Activated naive CD8-positive, alpha-beta T cell treated with anti-CD3 and anti-CD28 coated beads, Interleukin-2, amount 10 ng/mL, durations not matched to agents 7 days and 5 days (primary cell): ENCODE data around the gene IAPP. TPM values are rescaled to one million over a fixed set of nuclear protein-coding genes. Genes with fewer than 3 reads are reported as not detected.

Source experiments
- ATAC-seq: fragments of 150-1000 bp; cut with Tn5 transposase; one replicate; pipeline ENCODE4 v1.10.0; 2021; ENCODE audit warnings: low read depth, moderate library complexity
- POLR2A ChIA-PET: fragments of 350-600 bp; sonication (Branson Sonifier 250); formaldehyde crosslinking; loops from one replicate; lab custom pipeline; 2021; ENCODE audit warnings: antibody characterized with exemption; lab: Charles Lee
- DNase-seq: peaks from one replicate; pipeline ENCODE4 v3.0.0; 2021
- H3K27ac Mint-ChIP-seq: one replicate; pipeline ENCODE4 v1.8.0; 2022; ENCODE audit warnings: mild to moderate bottlenecking, mixed read lengths
- H3K27me3 Mint-ChIP-seq: one replicate; pipeline ENCODE4 v1.8.0; 2022; ENCODE audit warnings: mild to moderate bottlenecking, moderate library complexity, mixed read lengths
- H3K36me3 Mint-ChIP-seq: one replicate; pipeline ENCODE4 v1.8.0; 2021; ENCODE audit warnings: mild to moderate bottlenecking, mixed read lengths
- H3K4me1 Mint-ChIP-seq: one replicate; pipeline ENCODE4 v1.8.0; 2021; ENCODE audit warnings: mixed read lengths
- H3K4me3 Mint-ChIP-seq: one replicate; pipeline ENCODE4 v1.8.0; 2022; ENCODE audit warnings: mild to moderate bottlenecking, moderate library complexity, mixed read lengths
- H3K9me3 Mint-ChIP-seq: one replicate; pipeline ENCODE4 v1.8.0; 2021; ENCODE audit warnings: mixed read lengths
- total RNA-seq, 2 experiments: library from RNA; stranded (reverse); gene quantifications; one replicate each; pipeline ENCODE4 v1.2.3, GENCODE V29; 2021

The IAPP gene
- not detected for total RNA-seq

DNA sequence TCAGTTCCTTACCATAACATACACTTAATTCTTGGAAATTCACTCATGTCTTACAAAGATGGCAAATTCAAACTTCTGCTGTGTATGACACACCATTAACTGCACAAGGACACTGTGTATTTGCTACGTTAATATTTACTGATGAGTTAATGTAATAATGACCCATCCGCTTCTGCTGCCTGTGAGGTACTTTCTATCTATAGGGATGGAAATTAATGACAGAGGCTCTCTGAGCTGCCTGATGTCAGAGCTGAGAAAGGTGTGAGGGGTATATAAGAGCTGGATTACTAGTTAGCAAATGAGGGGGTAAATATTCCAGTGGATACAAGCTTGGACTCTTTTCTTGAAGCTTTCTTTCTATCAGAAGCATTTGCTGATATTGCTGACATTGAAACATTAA, at the start of gene IAPP:
Gene IAPP (plus strand): TSS at position 301 of the 400 bp plus-strand sequence. CDS start 450 bp downstream, outside the sequence.
- Mint-ChIP-seq H3K27me3 (peaks cover 20% of the 10 kb centered on the region), H3K27ac (no peak within 1 kb of the TSS), H3K4me3 (no peak within 1 kb of the TSS), H3K9me3 (no peaks in the 10 kb centered on the region), H3K4me1 (peaks cover 3% of the 10 kb centered on the region), H3K36me3 (no peaks in the 10 kb centered on the region)
- no peak for DNase-seq
- POLR2A ChIA-PET: no interaction called here
- no peak for ATAC-seq

DNA sequence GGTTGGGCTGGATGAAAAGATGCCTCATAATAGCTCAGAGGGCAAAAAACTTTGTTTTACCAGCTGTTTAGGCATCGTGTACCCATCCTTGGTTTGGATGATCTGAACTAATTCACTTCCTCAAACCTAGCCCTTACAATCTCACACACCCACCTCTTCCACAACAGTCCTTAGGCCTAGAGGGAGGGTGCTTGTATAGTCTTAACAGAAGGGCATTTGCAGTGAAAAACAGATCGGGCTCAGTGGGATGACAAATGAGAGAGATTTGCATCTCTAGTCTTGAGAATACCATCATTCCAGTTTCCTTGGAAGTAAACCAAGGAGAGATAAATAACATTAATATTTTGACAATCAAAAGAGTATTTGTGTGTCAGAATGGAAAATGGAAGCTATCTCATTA, 49.0 kb upstream of the IAPP start:
- H3K4me3 Mint-ChIP-seq: no peak overlapping the region
- peaks cover 3% of the 10 kb centered on the region for H3K27me3 Mint-ChIP-seq
- DNase-seq: no peak
- H3K27ac Mint-ChIP-seq: no peak overlapping the region
- POLR2A ChIA-PET: no interaction called here
- ATAC-seq: no peak
- H3K36me3 Mint-ChIP-seq: no peaks in the 10 kb centered on the region
- H3K4me1 Mint-ChIP-seq: no peaks in the 10 kb centered on the region
- H3K9me3 Mint-ChIP-seq: peaks cover 10% of the 10 kb centered on the region

DNA sequence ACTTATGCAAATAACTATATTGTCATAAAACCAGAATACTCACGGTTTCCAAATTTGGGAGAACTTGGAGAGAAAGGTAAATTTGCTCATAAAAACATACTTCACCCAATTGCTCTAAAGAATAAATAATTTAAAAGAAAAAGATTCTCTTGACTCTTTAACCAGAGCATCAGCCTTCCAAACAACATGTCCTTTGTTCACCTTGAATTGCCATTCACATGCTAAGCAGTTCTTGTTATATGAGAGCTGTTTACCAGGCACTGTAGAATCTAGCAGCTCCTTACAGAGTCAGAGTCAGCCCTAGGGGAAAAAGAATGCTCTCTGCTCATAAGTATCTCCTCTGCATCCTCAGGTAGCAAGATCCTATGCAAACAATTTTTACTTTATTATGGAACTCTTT, 48.2 kb upstream of the IAPP start:
- H3K36me3 Mint-ChIP-seq: no peaks in the 10 kb centered on the region
- POLR2A ChIA-PET: no interaction called here
- peaks cover 10% of the 10 kb centered on the region for H3K9me3 Mint-ChIP-seq
- H3K4me3 Mint-ChIP-seq: no peak overlapping the region
- H3K4me1 Mint-ChIP-seq: no peaks in the 10 kb centered on the region
- ATAC-seq: no peak
- no peak for DNase-seq
- H3K27ac Mint-ChIP-seq: no peak overlapping the region
- H3K27me3 Mint-ChIP-seq: peaks cover 3% of the 10 kb centered on the region

DNA sequence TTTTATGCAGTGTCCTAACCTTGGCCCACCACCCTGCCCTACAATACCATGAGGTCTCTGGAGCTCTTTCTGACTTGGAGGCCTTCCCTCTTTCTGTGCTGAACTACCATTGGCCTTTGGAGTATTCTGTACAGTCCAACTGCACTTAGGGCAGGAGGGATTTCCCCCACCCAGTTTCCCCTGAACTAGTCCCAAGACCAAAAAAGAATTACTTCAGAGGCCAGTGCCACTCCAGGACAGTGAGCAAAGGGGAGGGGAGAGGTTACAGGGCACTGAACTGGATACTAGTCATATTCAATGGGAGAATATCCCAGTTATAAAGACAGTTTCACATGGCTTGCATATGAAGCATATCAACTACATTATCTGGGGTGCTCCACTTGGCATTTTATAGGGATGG, 44.1 kb upstream of the IAPP start:
- Mint-ChIP-seq H3K9me3 (peaks cover 13% of the 10 kb centered on the region), H3K36me3 (no peaks in the 10 kb centered on the region), H3K27me3 (peaks cover 2% of the 10 kb centered on the region), H3K4me1 (no peaks in the 10 kb centered on the region), H3K27ac (no peak overlapping the region), H3K4me3 (no peak overlapping the region)
- DNase-seq: no peak
- ATAC-seq: no peak
- POLR2A ChIA-PET: no interaction called here

DNA sequence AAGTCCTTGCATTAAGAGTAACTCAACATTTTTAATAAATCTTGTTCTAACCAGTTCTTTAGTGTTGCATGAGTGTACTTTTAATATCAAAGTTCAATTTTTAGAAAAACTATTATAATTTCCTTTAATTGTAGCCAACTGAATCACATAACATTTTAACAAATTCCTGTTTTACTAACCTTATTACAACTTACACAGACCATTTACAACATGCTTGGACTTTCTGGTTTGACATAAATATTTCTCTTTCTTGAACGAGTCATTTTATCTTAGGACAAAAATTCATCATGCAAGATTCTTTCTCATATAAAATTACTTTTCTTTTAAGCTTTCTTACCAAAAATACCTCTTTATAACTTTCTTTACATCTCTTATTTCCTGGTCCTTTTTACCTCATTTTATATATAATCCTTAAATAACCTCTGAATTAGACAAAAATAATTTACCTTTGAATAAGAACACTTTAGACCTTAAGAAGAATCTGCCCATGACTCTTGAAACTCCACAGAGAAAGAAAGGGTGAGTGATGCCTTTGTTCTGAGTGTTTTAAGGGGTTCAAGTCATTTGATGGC, 41.9 kb upstream of the IAPP start:
- H3K4me1 Mint-ChIP-seq: no peaks in the 10 kb centered on the region
- peaks cover 13% of the 10 kb centered on the region for H3K9me3 Mint-ChIP-seq
- H3K36me3 Mint-ChIP-seq: no peaks in the 10 kb centered on the region
- ATAC-seq: no peak
- no peak for DNase-seq
- no peak overlapping the region for H3K27ac Mint-ChIP-seq
- POLR2A ChIA-PET: no interaction called here
- peaks cover 2% of the 10 kb centered on the region for H3K27me3 Mint-ChIP-seq
- H3K4me3 Mint-ChIP-seq: no peak overlapping the region

DNA sequence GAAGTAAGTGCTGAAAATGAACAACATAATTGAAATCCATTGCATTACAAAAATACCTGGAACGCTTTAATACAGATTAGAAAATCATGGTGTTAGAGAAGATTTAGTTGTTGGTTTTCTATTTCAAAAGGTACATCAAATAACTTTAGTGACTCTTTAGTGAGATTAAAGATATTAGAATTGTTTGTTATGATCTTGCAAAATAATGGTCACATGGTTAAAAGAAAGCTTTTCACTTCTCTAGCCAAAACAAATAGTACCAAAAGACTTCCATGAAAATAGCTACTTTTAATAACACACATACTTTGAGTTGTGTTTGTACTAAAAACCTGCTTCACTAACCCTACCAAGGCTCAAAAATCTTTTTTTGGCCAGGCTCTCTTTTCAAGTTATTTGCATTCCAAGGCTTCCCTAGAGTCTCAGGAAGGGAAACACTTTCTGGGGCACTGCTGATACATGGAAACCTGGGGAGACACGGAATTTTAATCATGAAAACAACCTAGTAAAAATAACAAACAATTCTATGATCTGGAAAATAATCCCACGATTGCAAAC, 37.9 kb upstream of the IAPP start, which contains the start of gene SLCO1A2:
Gene SLCO1A2 (minus strand): TSS at position 147 of the 555 bp plus-strand sequence. CDS start 270 bp downstream, outside the sequence.
- Mint-ChIP-seq H3K9me3 (peaks cover 3% of the 10 kb centered on the region), H3K36me3 (no peaks in the 10 kb centered on the region), H3K27me3 (peaks cover 5% of the 10 kb centered on the region), H3K27ac (no peak within 1 kb of the TSS), H3K4me3 (no peak within 1 kb of the TSS), H3K4me1 (no peaks in the 10 kb centered on the region)
- ATAC-seq (no peak), DNase-seq (no peak)
- POLR2A ChIA-PET: no interaction called here

DNA sequence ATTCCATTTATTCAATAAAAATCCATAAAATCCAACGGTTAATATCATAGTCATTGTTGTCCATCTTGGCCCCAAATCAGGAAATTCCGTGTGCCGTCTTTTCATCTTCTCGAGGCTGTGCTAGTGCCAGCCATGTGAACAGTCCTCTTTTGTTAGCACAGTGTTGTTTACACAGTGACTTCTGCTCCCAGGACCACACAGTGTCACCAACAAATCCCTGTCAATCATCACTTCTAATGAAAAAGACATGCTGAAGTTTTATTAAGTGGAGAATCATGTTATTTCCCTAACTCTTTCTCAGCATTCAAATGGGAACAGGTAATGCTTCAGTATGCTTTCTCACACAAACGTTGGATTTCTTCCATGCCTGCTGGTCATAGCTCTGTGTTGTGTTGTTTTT, 36.0 kb upstream of the IAPP start:
- DNase-seq (no peak), ATAC-seq (no peak)
- H3K27ac Mint-ChIP-seq: no peak overlapping the region
- H3K4me3 Mint-ChIP-seq: no peak overlapping the region
- H3K4me1 Mint-ChIP-seq: no peaks in the 10 kb centered on the region
- peaks cover 4% of the 10 kb centered on the region for H3K27me3 Mint-ChIP-seq
- no peaks in the 10 kb centered on the region for H3K36me3 Mint-ChIP-seq
- no peaks in the 10 kb centered on the region for H3K9me3 Mint-ChIP-seq
- POLR2A ChIA-PET: no interaction called here

DNA sequence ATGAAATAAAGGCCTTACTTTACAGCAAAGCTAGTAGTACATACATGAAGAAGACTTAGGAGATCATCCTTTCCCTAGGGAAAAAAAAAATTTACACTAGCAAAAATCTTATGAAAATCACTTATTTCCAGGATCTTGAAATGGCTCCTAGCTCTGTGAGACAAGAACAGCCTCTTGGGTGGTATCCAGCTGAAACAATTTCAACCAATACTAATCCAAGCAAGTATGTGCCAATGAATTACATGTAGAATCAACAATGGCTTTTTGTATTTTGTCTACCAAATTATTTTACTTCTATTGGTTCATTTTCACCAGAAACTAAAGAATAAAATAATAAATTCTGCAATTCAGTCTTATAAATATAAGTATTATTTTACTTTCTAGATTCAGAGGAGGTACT, 35.2 kb upstream of the IAPP start:
- ATAC-seq: no peak
- no peaks in the 10 kb centered on the region for H3K36me3 Mint-ChIP-seq
- DNase-seq: no peak
- H3K4me3 Mint-ChIP-seq: no peak overlapping the region
- no peaks in the 10 kb centered on the region for H3K9me3 Mint-ChIP-seq
- POLR2A ChIA-PET: no interaction called here
- H3K27me3 Mint-ChIP-seq: peaks cover 3% of the 10 kb centered on the region
- H3K4me1 Mint-ChIP-seq: no peaks in the 10 kb centered on the region
- no peak overlapping the region for H3K27ac Mint-ChIP-seq

DNA sequence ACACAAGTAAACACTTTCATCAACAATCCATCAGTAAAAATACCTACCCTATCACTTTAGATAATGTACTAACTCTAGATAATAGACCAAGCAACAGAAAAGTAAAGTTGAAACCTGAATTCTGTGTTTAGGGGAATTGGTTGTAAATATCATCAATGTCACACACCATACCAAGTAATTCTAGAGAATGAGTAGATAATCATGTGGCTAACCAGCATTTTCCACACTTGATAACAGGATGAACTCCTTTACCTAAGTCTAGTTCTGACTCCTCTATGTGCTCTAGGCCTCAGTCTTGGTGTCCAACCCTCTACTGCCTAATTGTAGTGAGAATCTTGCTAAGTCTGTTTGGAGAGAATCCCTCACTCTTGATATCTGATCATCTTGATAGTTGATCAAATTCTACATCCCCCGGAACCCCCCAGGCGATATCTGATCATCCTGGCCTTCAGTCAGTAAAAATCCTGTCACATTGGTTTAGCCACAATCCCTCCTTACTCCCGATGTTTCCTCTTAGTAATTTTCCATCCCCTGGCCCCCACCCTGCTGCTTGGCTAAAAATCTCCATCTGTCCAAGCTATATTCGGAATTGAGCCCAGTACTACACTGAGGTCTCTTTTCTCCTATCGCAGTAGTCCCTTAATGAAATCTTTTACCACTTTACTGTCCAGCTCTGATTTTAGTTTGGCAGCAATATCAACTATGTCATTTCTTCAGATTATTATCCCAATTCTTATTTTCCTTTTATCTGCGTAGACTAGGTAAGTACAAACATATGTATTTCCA, 34.5 kb upstream of the IAPP start:
- H3K9me3 Mint-ChIP-seq: no peaks in the 10 kb centered on the region
- H3K27me3 Mint-ChIP-seq: peaks cover 3% of the 10 kb centered on the region
- no peak for ATAC-seq
- H3K36me3 Mint-ChIP-seq: no peaks in the 10 kb centered on the region
- H3K4me1 Mint-ChIP-seq: no peaks in the 10 kb centered on the region
- H3K4me3 Mint-ChIP-seq: no peak overlapping the region
- H3K27ac Mint-ChIP-seq: no peak overlapping the region
- DNase-seq: no peak
- POLR2A ChIA-PET: no interaction called here

DNA sequence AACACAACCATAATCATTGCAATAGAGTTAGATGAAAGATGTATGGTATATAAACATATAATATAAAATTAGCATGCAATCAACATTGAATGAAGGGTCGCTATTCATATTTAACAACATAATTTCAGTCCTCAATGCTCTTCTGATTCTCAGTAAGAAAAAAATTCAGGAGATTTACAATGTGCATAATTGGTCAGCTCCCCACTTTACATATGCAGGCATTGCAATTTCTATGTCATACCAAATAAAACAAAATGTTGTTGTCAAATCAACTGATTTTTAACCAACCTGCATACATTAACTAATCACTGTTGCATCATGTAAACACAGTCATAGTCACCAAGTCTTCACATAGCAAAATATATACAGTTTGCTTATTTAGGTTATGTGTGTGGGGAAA, 32.8 kb upstream of the IAPP start:
- Mint-ChIP-seq H3K27me3 (peaks cover 3% of the 10 kb centered on the region), H3K9me3 (no peaks in the 10 kb centered on the region), H3K4me1 (no peaks in the 10 kb centered on the region), H3K36me3 (no peaks in the 10 kb centered on the region), H3K4me3 (no peak overlapping the region), H3K27ac (no peak overlapping the region)
- no peak for DNase-seq
- ATAC-seq: no peak
- POLR2A ChIA-PET: no interaction called here

DNA sequence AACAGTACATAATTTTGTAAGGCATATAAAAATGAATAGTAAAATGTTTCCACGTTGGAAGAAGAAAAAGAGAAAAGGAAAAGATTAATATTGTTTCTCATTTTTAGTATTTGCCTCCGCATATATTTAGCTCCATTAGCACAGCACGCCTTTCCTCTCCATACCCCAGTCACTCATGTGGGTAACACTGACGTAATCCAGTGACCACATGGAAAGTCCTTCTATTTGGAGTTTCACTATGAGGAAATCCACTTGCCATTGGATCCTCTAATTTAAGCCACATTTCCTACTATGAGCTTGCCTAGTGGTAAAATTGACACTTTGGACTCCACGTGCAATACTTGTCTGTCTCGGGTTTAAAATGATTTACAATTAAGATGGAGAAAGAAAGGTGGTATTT, 32.3 kb upstream of the IAPP start:
- no peak overlapping the region for H3K27ac Mint-ChIP-seq
- POLR2A ChIA-PET: no interaction called here
- no peak overlapping the region for H3K4me3 Mint-ChIP-seq
- H3K4me1 Mint-ChIP-seq: no peaks in the 10 kb centered on the region
- DNase-seq: no peak
- peaks cover 3% of the 10 kb centered on the region for H3K27me3 Mint-ChIP-seq
- ATAC-seq: no peak
- H3K36me3 Mint-ChIP-seq: no peaks in the 10 kb centered on the region
- H3K9me3 Mint-ChIP-seq: no peaks in the 10 kb centered on the region

DNA sequence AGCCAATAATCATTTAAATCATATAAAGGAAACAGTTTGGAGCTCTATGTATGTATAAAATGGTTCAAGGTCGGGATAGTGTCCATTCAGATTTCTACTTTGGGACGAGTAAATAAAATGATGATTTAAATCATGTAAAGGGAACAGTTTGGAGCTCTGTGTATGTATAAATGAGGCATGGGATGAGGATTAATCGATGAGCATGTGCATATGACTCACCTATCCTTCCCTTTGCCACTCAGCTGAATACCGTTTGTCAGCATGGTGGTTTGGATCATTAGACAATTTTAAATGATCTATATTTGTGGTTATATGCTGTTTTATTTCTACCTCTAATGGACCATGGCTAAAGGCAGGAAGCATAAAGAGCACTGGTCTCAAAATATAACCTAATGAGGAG, 30.9 kb upstream of the IAPP start:
- ATAC-seq (no peak), DNase-seq (no peak)
- POLR2A ChIA-PET: no interaction called here
- Mint-ChIP-seq H3K4me1 (no peaks in the 10 kb centered on the region), H3K36me3 (no peaks in the 10 kb centered on the region), H3K4me3 (no peak overlapping the region), H3K27me3 (peaks cover 3% of the 10 kb centered on the region), H3K27ac (no peak overlapping the region), H3K9me3 (no peaks in the 10 kb centered on the region)

DNA sequence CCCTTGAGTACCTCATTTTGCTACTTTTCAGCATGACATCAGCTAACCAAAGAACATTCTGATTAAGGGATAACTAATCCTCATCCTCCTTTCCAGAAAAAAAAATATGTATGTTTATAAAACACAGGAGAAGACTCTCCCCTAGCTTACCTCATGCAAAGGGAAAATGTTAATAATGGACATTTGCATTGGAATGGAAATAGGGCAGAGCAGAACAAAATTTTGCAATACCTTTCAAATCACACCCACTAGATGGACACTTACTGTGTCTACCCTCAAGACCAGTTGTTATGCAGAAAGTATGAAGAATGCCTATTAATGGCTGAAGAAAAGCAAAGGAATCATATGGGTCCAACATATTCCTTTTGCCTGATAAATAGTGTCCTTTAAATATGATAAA, 29.1 kb upstream of the IAPP start:
- Mint-ChIP-seq H3K27ac (no peak overlapping the region), H3K4me1 (no peaks in the 10 kb centered on the region), H3K9me3 (no peaks in the 10 kb centered on the region), H3K4me3 (no peak overlapping the region), H3K27me3 (peaks cover 5% of the 10 kb centered on the region), H3K36me3 (no peaks in the 10 kb centered on the region)
- POLR2A ChIA-PET: no interaction called here
- DNase-seq (no peak), ATAC-seq (no peak)
